ENCODE data around the gene GPRC5C.

The GPRC5C gene

GRCh38 chr17:74407384-74407783 lies 24.5 kb upstream of the GPRC5C start:
- DNase-seq (ENCODE audit: low read depth) = no peak

DNA sequence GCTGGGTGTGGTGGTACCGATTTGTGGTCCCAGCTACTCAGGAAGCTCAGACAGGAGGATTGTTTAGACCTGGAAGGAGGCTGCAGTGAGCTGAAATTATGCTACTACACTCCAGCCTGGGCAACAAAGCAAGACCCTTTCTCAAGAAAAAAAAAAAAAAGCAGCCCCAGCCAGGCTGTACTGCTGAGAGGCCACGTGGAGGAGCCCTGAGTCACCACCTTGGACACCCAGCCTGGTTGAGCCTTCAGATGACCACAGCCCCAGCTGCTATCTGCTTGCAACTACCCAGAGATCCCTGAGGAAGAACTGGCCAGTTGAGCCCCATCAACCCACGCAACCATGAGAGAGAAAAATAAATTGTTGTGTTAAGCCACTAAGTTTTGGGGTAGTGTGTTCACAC lies 23.6 kb upstream of the GPRC5C start:
- DNase-seq (ENCODE audit: low read depth) = no peak

DNA sequence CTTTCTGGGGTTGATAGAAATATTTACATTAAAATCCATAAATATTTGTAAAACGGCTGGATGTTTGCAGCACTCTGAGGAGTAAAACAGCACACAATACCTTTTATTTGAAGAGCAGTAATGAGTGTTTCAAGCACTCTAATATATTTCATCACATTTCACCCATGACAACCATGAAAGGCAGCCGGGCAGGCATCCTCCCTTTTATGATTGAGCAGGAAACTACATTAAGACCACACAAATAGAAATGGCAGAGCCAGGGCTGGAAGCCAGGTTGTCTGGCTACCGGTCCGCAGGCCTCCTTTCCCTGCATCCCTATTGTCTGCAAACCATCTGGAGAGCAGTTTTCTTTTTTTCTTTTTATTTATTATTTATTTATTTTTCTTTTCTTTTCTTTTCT lies 23.1 kb upstream of the GPRC5C start:
- no peak for DNase-seq (ENCODE audit: low read depth)

DNA sequence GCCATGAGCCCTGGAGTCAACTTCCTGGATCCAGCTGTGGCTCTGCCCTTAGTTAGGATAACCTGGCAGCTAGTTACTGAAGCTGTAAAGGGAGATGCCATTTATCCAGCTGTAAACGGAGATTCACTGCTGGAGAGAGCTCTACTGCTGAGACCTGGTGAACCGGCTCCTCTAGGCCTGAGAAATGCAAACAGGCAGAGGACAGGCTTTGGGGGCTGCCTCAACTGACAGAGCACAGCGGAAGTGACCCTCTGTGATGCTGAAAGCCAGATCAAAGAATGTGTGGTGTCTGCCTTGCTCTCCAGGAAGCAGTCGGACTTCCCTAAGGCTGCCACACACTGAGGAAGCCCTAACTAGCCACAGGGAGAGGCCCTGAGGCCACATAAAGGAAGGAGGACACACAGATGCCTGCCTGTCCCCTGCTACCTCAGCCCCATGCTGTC lies 21.9 kb upstream of the GPRC5C start:
- DNase-seq (ENCODE audit: low read depth) = no peak

GRCh38 chr17:74412581-74412980 lies 19.3 kb upstream of the GPRC5C start:
- no peak for DNase-seq (ENCODE audit: low read depth)

GRCh38 chr17:74413491-74413890 lies 18.4 kb upstream of the GPRC5C start:
- DNase-seq (ENCODE audit: low read depth) = no peak

GRCh38 chr17:74414510-74414909 lies 17.4 kb upstream of the GPRC5C start:
- no peak for DNase-seq (ENCODE audit: low read depth)

DNA sequence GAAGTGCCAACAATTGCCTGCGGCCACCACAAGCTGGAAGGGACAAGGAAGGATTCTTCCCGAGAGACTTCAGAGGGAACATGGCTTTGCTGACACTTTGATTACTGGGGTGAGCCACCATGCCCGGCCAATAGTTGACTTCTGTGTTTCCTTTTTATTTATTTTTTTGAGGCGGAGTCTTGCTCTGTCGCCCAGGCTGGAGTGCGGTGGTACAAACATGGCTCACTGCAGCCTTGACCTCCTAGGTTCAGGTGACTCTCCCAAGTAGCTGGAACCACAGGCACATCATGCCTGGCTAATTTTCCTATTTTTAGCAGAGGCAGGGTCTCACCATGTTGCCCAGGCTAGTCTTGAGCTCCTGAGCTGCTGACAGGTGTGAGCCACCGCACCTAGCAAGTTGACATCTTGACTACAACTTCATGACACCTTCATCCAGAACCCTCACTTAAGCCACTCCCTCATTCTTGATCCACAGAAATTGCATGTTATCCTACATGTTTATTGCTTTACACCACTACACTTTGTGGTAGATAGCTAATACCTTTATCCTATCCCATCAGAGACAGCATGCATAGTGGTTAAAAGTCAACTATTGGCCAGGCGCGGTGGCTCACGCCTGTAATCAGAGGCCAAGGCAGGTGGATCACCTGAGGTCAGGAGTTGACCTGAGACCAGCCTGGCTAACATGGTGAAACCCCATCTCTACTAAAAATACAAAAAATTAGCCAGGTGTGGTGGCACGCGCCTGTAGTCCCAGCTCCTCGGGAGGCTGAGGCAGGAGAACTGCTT lies 16.1 kb upstream of the GPRC5C start:
- no peak for DNase-seq (ENCODE audit: low read depth)

- DNase-seq (ENCODE audit: low read depth) = no peak
Measured at GRCh38 chr17:74417178-74418045, 14.5 kb upstream of the GPRC5C start.

GRCh38 chr17:74419928-74420411 lies 11.9 kb upstream of the GPRC5C start:
- DNase-seq (ENCODE audit: low read depth) = no peak

DNA sequence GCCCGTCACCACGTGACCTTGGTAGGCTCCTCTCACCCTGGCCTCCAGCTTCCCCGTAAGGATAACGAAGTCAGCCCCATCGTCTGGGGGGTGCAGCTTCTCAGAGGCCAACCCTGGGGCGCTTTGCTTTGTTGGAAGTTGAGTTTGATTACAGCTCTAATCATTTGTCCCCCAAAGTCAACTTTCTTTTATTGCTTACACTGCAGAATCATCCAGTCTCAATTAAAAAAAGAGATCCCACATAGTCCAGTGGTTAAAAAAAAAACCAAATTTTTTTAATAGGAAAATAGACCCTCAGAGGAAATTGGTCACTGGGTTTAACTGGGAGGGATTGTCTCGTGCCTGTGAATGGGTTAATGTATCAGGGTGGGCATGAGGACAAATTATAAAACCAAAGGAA lies 7.8 kb upstream of the GPRC5C start:
- no peak for DNase-seq (ENCODE audit: low read depth)

DNA sequence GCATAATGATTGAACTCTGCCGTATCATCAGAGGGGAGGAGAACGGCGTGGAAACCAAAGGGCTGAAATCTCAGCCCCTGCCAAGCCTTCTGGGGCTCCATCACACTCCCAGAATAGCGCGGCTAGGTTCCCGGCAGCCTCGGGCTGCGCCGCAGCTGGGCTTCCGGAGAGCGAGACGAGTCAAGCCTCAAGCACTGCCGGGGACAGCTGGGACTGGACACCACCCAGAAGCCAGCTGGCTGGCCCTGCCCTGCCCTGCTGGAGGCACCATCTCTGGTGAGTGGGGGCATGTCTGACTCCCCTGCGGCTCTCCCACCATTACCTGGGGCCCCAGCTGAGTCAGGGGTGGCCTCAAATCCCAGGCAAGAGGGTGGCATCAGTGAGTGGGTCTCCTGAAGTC lies 7.2 kb upstream of the GPRC5C start:
- no peak for DNase-seq (ENCODE audit: low read depth)

- no peak for DNase-seq (ENCODE audit: low read depth)
Measured at GRCh38 chr17:74426551-74427047, 5.3 kb upstream of the GPRC5C start.

DNA sequence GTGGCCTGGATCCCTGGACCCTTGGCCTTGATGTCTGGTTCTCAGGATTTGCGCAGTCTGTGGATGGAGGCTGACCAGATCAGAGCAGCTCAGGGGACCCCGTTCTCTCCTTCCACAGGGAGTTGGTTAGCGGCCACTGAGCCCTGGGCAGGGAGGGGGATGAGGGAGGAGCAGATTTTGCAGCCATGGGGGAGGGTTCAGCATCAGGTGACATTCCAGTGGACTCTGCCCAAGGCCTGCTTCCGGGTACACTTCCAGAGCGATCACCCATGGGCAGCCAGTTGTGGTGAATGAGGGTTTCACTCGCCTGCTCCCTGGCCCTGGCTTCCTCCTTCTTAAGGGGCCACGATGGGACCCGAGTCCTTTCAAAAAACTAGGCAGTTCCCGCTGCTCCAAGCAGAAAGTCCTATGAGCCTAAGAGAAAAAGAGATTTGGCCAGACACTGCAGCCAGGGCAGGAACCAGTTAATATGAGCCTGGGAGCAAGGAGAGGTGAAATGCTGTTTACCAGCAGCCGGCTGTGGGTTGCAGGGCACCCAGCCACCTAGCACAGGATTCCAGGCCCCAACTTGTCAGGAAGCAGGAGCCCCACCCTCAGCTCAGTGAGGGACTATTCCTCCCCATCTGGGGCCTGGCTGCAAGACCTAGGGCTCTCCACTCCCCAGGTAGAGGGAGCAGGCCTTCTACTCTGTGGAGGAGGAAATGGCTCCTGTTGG lies 4.7 kb upstream of the GPRC5C start:
- no peak for DNase-seq (ENCODE audit: low read depth)

GRCh38 chr17:74427763-74428153 lies 4.1 kb upstream of the GPRC5C start:
- DNase-seq (ENCODE audit: low read depth) = no peak

- DNase-seq (ENCODE audit: low read depth) = no peak
Measured at GRCh38 chr17:74429604-74430384, 2.1 kb upstream of the GPRC5C start.

DNA sequence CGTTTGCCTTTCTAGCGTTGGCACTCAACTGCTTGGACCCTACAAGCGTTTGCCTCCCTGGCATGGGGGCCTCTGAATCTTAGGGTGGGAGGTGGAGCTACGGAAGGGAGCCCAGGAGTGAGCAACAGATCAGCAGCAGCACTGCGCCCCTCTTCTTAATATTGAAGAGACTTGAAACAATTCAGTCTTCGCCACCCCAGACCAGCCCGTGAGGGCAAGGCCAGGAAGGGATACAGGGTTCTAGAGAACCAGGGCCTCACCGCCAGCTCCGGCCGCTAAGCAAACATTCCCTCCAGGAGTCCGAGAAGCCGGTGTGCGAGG lies 1.5 kb upstream of the GPRC5C start:
- DNase-seq (ENCODE audit: low read depth) = no peak

GRCh38 chr17:74430706-74431567 lies 951 bp upstream of the GPRC5C start:
- DNase-seq (ENCODE audit: low read depth) = no peak

DNA sequence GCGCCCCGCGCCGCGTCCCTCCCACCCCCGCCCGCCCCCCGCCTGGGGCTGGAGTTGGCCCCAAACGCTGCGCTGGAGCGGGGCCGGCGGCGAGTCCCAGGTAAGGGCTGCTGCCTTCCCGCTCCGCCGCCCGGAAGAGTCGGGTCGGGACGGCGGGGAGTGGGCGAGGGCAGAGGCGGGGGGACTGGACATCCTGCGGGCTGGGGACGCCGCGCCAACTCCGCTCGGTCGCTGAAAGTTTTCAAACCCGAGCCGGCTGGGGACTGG lies 469 bp downstream of the GPRC5C start:
- DNase-seq (ENCODE audit: low read depth) = no peak

- DNase-seq (ENCODE audit: low read depth) = no peak
Measured at GRCh38 chr17:74432766-74433391, 991 bp downstream of the GPRC5C start.

Data from T-helper 22 cell (primary cell).